PC-9 (cell line): ENCODE results near the gene ARMH1.

ENCODE experiments used
- EZH2 ChIP-seq: fragments of 200-600 bp; sonication (generic); IDR thresholded peaks from 2 replicates; pipeline ENCODE4 v1.8.0; 2017; ENCODE audit warnings: antibody characterized with exemption, low read depth
- TF ChIP-seq, protein P1 (sequence below): fragments of 200-600 bp; sonication (generic); conservative IDR thresholded peaks from 2 replicates; pipeline ENCODE4 v1.6.1; 2017; ENCODE audit warnings: mixed run types, antibody characterized with exemption, mild to moderate bottlenecking, moderate library complexity

GRCh38 chr1:44718091-44718490 is 43.6 kb downstream of the ARMH1 start:
- TF ChIP-seq, protein P1, sequence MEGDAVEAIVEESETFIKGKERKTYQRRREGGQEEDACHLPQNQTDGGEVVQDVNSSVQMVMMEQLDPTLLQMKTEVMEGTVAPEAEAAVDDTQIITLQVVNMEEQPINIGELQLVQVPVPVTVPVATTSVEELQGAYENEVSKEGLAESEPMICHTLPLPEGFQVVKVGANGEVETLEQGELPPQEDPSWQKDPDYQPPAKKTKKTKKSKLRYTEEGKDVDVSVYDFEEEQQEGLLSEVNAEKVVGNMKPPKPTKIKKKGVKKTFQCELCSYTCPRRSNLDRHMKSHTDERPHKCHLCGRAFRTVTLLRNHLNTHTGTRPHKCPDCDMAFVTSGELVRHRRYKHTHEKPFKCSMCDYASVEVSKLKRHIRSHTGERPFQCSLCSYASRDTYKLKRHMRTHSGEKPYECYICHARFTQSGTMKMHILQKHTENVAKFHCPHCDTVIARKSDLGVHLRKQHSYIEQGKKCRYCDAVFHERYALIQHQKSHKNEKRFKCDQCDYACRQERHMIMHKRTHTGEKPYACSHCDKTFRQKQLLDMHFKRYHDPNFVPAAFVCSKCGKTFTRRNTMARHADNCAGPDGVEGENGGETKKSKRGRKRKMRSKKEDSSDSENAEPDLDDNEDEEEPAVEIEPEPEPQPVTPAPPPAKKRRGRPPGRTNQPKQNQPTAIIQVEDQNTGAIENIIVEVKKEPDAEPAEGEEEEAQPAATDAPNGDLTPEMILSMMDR, result no peak
- no peak for TF ChIP-seq EZH2
